Measurements from ENCODE around the gene MEOX2. TPM values are rescaled to one million over a fixed set of nuclear protein-coding genes. Genes with fewer than 3 reads are reported as not detected.

MEOX2 gene
- total and polyA plus RNA-seq, 2 of the 13 experiments (the other 11 are each of a cell fraction or from before 2014, with no cell fraction given), result not detected

GRCh38 chr7:15625466-15625865, 61.0 kb downstream of the MEOX2 start (continued):
- no peak for TF ChIP-seq ZBTB40 (IDR thresholded peaks at IDR 0.05)
- TF ChIP-seq ZBTB40 (CRISPR knock-in tag; IDR thresholded peaks at IDR 0.05), result no peak
- no peak for TF ChIP-seq ZNF558 (CRISPR knock-in tag; IDR thresholded peaks at IDR 0.05; ENCODE audit: borderline replicate concordance)
- no peak for TF ChIP-seq ZNF280D (CRISPR knock-in tag; IDR thresholded peaks at IDR 0.05)
- no peak for TF ChIP-seq ARID2 (CRISPR knock-in tag; IDR thresholded peaks at IDR 0.05; ENCODE audit: borderline replicate concordance)
- no peak for TF ChIP-seq ZNF160 (CRISPR knock-in tag; IDR thresholded peaks at IDR 0.05)
